K562 (cell line): ENCODE measurements around the gene GET3. TPM values are rescaled to one million over a fixed set of nuclear protein-coding genes. Genes with fewer than 3 reads are reported as not detected.

Experiments
- COPS2 ChIP-seq: fragments of 450-650 bp; conservative IDR thresholded peaks from 2 replicates; pipeline ENCODE4 v1.6.1; 2016; ENCODE audit warnings: mild to moderate bottlenecking, moderate library complexity
- FOXA3 ChIP-seq, 2 experiments: fragments of 450-650 bp in 1 of 2; sonication (generic) in 1 of 2; formaldehyde crosslinking; IDR thresholded peaks in 1 of 2; conservative IDR thresholded peaks in 1 of 2; 2 replicates each; pipeline versions ENCODE4 v1.4.0 to v1.8.0; 2020 to 2022; ENCODE audit warnings: mild to moderate bottlenecking in 2 of 2, missing genetic modification reagents in 1 of 2
- GATA2 ChIP-seq: sonication (generic); formaldehyde crosslinking; IDR thresholded peaks from 2 replicates; pipeline ENCODE4 v1.4.0; 2020; ENCODE audit warnings: mild to moderate bottlenecking, missing genetic modification reagents
- KAT2B ChIP-seq: IDR thresholded peaks from one replicate; pipeline ENCODE4 v1.6.1; 2012; ENCODE audit warnings: low read depth, mild to moderate bottlenecking, control low read depth, inconsistent platforms, low read length, moderate library complexity
- KAT8 ChIP-seq: fragments of 450-650 bp; IDR thresholded peaks from 2 replicates; pipeline ENCODE4 v1.6.1; 2016; ENCODE audit warnings: low read depth, mild to moderate bottlenecking
- MTA2 ChIP-seq: fragments of 450-650 bp; IDR thresholded peaks from 2 replicates; pipeline ENCODE4 v1.6.1; 2016; ENCODE audit warnings: low read depth
- RAD51 ChIP-seq: fragments of 450-650 bp; IDR thresholded peaks from 2 replicates; pipeline ENCODE4 v1.7.1; 2016; ENCODE audit warnings: low read depth, mild to moderate bottlenecking, borderline replicate concordance
- RBM22 ChIP-seq: fragments of 200-400 bp; formaldehyde crosslinking; IDR thresholded peaks from 2 replicates; pipeline ENCODE4 v1.6.1; 2018; ENCODE audit warnings: low read length, low read depth; ENCODE audit not compliant: poor library complexity, severe bottlenecking
- SIX5 ChIP-seq, 2 experiments: IDR thresholded peaks; 2 replicates each; pipeline ENCODE4 v1.6.1; 2011; ENCODE audit warnings: low read length in 2 of 2, borderline replicate concordance in 1 of 2, low read depth in 1 of 2, mild to moderate bottlenecking in 1 of 2, moderate library complexity in 1 of 2; ENCODE audit not compliant: insufficient read depth in 1 of 2
- TCF3 ChIP-seq: sonication (generic); formaldehyde crosslinking; IDR thresholded peaks from 2 replicates; pipeline ENCODE4 v1.4.0; 2020; ENCODE audit warnings: mild to moderate bottlenecking, missing genetic modification reagents
- XRCC3 ChIP-seq: fragments of 450-650 bp; IDR thresholded peaks from 2 replicates; pipeline ENCODE4 v1.6.1; 2017; ENCODE audit warnings: mild to moderate bottlenecking, moderate library complexity
- XRCC5 ChIP-seq: fragments of 200-400 bp; formaldehyde crosslinking; IDR thresholded peaks from 2 replicates; pipeline ENCODE4 v1.6.1; 2017; ENCODE audit warnings: low read depth, mild to moderate bottlenecking, low read length
- ZNF274 ChIP-seq: IDR thresholded peaks from 2 replicates; pipeline ENCODE4 v1.6.1; 2011; ENCODE audit warnings: low read depth, mild to moderate bottlenecking, low read length, moderate library complexity, borderline replicate concordance
- ZNF311 ChIP-seq: fragments of 250-450 bp; sonication (Bioruptor Pico); IDR thresholded peaks from 2 replicates; pipeline ENCODE4 v1.4.0; 2020; ENCODE audit warnings: mild to moderate bottlenecking, moderate library complexity
- ZNF316 ChIP-seq: fragments of 450-650 bp; IDR thresholded peaks from 2 replicates; pipeline ENCODE4 v1.6.1; 2016
- ZNF324 ChIP-seq: fragments of 250-450 bp; sonication (Bioruptor Pico); IDR thresholded peaks from 2 replicates; pipeline ENCODE4 v1.4.0; 2020; ENCODE audit warnings: mild to moderate bottlenecking
- polyA plus RNA-seq, 8 experiments: library from polyadenylated mRNA; depleted of rRNA in 4 of 8; stranded (reverse) in 5 of 8; unstranded in 3 of 8; fragments of >200 nt; fragmentation: Nextera tagmentation in 2 of 8; fragmentation: Illumina TruSeq in 1 of 8; extraction: Ambion mirVana in 2 of 8; extraction: Trizol in 1 of 8; gene quantifications; 2 replicates each; pipeline versions ENCODE4 v1.2.1 to v1.2.3, GENCODE V29; 2011 to 2014; ENCODE audit warnings: inconsistent platforms in 1 of 8, missing spikeins in 1 of 8
- total RNA-seq, 7 experiments: library from RNA; depleted of rRNA in 6 of 7; stranded (reverse); fragments of >200 nt in 6 of 7; fragmentation: Illumina TruSeq in 2 of 7; extraction: Trizol in 2 of 7; gene quantifications; 2 replicates each; pipeline versions ENCODE4 v1.2.1 to v1.2.3, GENCODE V29; 2011 to 2021; ENCODE audit warnings: low replicate concordance in 1 of 7
- TF ChIP-seq, protein P1 (sequence below): fragments of 250-450 bp; sonication (Bioruptor Pico); IDR thresholded peaks from 2 replicates; pipeline ENCODE4 v1.8.0; 2022; ENCODE audit warnings: inconsistent platforms
- TF ChIP-seq, protein P2 (sequence below): sonication (generic); formaldehyde crosslinking; IDR thresholded peaks from 2 replicates; pipeline ENCODE4 v1.8.0; 2022; ENCODE audit warnings: mild to moderate bottlenecking, missing genetic modification reagents
- TF ChIP-seq, protein P3 (sequence below): fragments of 250-450 bp; sonication (Bioruptor Pico); IDR thresholded peaks from 2 replicates; pipeline ENCODE4 v1.5.0; 2021
- TF ChIP-seq, protein P4 (sequence below): sonication (generic); formaldehyde crosslinking; IDR thresholded peaks from 2 replicates; pipeline ENCODE4 v1.8.1; 2023; ENCODE audit warnings: mild to moderate bottlenecking, missing genetic modification reagents, moderate library complexity

The GET3 gene
- total and polyA plus RNA-seq, 9 of the 15 experiments (the other 6 are each of a cell fraction or from before 2014, with no cell fraction given): 8.3 to 83.5 (median 51.8) TPM

DNA sequence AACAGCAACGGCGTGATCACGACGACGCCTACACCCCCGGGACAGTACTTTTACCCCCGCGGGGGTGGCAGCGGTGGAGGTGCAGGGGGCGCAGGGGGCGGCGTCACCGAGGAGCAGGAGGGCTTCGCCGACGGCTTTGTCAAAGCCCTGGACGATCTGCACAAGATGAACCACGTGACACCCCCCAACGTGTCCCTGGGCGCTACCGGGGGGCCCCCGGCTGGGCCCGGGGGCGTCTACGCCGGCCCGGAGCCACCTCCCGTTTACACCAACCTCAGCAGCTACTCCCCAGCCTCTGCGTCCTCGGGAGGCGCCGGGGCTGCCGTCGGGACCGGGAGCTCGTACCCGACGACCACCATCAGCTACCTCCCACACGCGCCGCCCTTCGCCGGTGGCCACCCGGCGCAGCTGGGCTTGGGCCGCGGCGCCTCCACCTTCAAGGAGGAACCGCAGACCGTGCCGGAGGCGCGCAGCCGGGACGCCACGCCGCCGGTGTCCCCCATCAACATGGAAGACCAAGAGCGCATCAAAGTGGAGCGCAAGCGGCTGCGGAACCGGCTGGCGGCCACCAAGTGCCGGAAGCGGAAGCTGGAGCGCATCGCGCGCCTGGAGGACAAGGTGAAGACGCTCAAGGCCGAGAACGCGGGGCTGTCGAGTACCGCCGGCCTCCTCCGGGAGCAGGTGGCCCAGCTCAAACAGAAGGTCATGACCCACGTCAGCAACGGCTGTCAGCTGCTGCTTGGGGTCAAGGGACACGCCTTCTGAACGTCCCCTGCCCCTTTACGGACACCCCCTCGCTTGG, 55.0 kb downstream of the GET3 start (continued):
- TF ChIP-seq MTA2: no peak
- TF ChIP-seq, protein P1, sequence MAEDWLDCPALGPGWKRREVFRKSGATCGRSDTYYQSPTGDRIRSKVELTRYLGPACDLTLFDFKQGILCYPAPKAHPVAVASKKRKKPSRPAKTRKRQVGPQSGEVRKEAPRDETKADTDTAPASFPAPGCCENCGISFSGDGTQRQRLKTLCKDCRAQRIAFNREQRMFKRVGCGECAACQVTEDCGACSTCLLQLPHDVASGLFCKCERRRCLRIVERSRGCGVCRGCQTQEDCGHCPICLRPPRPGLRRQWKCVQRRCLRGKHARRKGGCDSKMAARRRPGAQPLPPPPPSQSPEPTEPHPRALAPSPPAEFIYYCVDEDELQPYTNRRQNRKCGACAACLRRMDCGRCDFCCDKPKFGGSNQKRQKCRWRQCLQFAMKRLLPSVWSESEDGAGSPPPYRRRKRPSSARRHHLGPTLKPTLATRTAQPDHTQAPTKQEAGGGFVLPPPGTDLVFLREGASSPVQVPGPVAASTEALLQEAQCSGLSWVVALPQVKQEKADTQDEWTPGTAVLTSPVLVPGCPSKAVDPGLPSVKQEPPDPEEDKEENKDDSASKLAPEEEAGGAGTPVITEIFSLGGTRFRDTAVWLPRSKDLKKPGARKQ: no peak
- no peak for TF ChIP-seq COPS2
- no peak for TF ChIP-seq KAT2B
- TF ChIP-seq, protein P2, sequence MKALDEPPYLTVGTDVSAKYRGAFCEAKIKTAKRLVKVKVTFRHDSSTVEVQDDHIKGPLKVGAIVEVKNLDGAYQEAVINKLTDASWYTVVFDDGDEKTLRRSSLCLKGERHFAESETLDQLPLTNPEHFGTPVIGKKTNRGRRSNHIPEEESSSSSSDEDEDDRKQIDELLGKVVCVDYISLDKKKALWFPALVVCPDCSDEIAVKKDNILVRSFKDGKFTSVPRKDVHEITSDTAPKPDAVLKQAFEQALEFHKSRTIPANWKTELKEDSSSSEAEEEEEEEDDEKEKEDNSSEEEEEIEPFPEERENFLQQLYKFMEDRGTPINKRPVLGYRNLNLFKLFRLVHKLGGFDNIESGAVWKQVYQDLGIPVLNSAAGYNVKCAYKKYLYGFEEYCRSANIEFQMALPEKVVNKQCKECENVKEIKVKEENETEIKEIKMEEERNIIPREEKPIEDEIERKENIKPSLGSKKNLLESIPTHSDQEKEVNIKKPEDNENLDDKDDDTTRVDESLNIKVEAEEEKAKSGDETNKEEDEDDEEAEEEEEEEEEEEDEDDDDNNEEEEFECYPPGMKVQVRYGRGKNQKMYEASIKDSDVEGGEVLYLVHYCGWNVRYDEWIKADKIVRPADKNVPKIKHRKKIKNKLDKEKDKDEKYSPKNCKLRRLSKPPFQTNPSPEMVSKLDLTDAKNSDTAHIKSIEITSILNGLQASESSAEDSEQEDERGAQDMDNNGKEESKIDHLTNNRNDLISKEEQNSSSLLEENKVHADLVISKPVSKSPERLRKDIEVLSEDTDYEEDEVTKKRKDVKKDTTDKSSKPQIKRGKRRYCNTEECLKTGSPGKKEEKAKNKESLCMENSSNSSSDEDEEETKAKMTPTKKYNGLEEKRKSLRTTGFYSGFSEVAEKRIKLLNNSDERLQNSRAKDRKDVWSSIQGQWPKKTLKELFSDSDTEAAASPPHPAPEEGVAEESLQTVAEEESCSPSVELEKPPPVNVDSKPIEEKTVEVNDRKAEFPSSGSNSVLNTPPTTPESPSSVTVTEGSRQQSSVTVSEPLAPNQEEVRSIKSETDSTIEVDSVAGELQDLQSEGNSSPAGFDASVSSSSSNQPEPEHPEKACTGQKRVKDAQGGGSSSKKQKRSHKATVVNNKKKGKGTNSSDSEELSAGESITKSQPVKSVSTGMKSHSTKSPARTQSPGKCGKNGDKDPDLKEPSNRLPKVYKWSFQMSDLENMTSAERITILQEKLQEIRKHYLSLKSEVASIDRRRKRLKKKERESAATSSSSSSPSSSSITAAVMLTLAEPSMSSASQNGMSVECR (CRISPR knock-in tag): peak; percentile 94
- peak; percentile 97 for TF ChIP-seq RBM22
- TF ChIP-seq ZNF324 (CRISPR knock-in tag): no peak
- TF ChIP-seq ZNF316: no peak
- no peak; the same call in 1 of the 2 replicates for TF ChIP-seq XRCC5
- peak; percentile 36 for TF ChIP-seq TCF3 (CRISPR knock-in tag)
- TF ChIP-seq XRCC3: no peak
- no peak for TF ChIP-seq SIX5 (IDR thresholded peaks at IDR 0.05; ENCODE audit: borderline replicate concordance in 1 of 2, insufficient read depth in 1 of 2, low read depth in 1 of 2, low read length in 2 of 2)
- no peak for TF ChIP-seq FOXA3 (CRISPR knock-in tag; conservative IDR thresholded peaks at IDR 0.05 in 1 of 2, IDR thresholded peaks at IDR 0.05 in 1 of 2)
- peak; percentile 88 for TF ChIP-seq RAD51
- TF ChIP-seq KAT8: no peak
- no peak for TF ChIP-seq ZNF274
- TF ChIP-seq, protein P3, sequence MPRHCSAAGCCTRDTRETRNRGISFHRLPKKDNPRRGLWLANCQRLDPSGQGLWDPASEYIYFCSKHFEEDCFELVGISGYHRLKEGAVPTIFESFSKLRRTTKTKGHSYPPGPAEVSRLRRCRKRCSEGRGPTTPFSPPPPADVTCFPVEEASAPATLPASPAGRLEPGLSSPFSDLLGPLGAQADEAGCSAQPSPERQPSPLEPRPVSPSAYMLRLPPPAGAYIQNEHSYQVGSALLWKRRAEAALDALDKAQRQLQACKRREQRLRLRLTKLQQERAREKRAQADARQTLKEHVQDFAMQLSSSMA (CRISPR knock-in tag): peak; percentile 80; the same call in 1 of the 2 replicates
- no peak for TF ChIP-seq GATA2 (CRISPR knock-in tag)
- TF ChIP-seq, protein P4, sequence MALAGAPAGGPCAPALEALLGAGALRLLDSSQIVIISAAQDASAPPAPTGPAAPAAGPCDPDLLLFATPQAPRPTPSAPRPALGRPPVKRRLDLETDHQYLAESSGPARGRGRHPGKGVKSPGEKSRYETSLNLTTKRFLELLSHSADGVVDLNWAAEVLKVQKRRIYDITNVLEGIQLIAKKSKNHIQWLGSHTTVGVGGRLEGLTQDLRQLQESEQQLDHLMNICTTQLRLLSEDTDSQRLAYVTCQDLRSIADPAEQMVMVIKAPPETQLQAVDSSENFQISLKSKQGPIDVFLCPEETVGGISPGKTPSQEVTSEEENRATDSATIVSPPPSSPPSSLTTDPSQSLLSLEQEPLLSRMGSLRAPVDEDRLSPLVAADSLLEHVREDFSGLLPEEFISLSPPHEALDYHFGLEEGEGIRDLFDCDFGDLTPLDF (CRISPR knock-in tag): no peak
- no peak for TF ChIP-seq ZNF311 (CRISPR knock-in tag)
